ENCODE measurements around the gene SH3RF3. TPM values are rescaled to one million over a fixed set of nuclear protein-coding genes. Genes with fewer than 3 reads are reported as not detected.

SH3RF3 gene
- total RNA-seq, 1 donor from 2014 or later: 7.5 TPM

GRCh38 chr2:109304731-109305470 is 175.9 kb downstream of the SH3RF3 start:
- no peak for DNase-seq (ENCODE audit: low spot score)

- DNase-seq (ENCODE audit: low spot score): no peak
Measured at GRCh38 chr2:109305490-109306167, 176.6 kb downstream of the SH3RF3 start.

- no peak for DNase-seq (ENCODE audit: low spot score)
Measured at GRCh38 chr2:109306190-109306589, 177.2 kb downstream of the SH3RF3 start.

GRCh38 chr2:109311771-109312170 is 182.8 kb downstream of the SH3RF3 start:
- DNase-seq (ENCODE audit: low spot score): no peak

GRCh38 chr2:109312902-109313301 is 183.9 kb downstream of the SH3RF3 start:
- DNase-seq (ENCODE audit: low spot score): no peak

- DNase-seq (ENCODE audit: low spot score): no peak
Measured at GRCh38 chr2:109313343-109313742, 184.3 kb downstream of the SH3RF3 start.

- no peak for DNase-seq (ENCODE audit: low spot score)
Measured at GRCh38 chr2:109316091-109316490, 187.1 kb downstream of the SH3RF3 start.

GRCh38 chr2:109317471-109318095 is 188.6 kb downstream of the SH3RF3 start:
- DNase-seq (ENCODE audit: low spot score): no peak

GRCh38 chr2:109318150-109318948 is 189.3 kb downstream of the SH3RF3 start:
- DNase-seq (ENCODE audit: low spot score): peak; percentile 90

GRCh38 chr2:109318949-109319342 is 189.9 kb downstream of the SH3RF3 start:
- no peak for DNase-seq (ENCODE audit: low spot score)

GRCh38 chr2:109320195-109320922 is 191.4 kb downstream of the SH3RF3 start:
- DNase-seq (ENCODE audit: low spot score): no peak

GRCh38 chr2:109321570-109321969 is 192.6 kb downstream of the SH3RF3 start:
- DNase-seq (ENCODE audit: low spot score): peak; percentile 30

GRCh38 chr2:109322111-109322510 is 193.1 kb downstream of the SH3RF3 start:
- DNase-seq (ENCODE audit: low spot score): peak; percentile 97

- peak; percentile 29 for DNase-seq (ENCODE audit: low spot score)
Measured at GRCh38 chr2:109322641-109323040, 193.6 kb downstream of the SH3RF3 start.

- DNase-seq (ENCODE audit: low spot score): no peak
Measured at GRCh38 chr2:109324861-109325260, 195.9 kb downstream of the SH3RF3 start.

GRCh38 chr2:109325570-109325969 is 196.6 kb downstream of the SH3RF3 start:
- DNase-seq (ENCODE audit: low spot score): no peak

- DNase-seq (ENCODE audit: low spot score): no peak
Measured at GRCh38 chr2:109326306-109326705, 197.3 kb downstream of the SH3RF3 start.

- DNase-seq (ENCODE audit: low spot score): no peak
Measured at GRCh38 chr2:109330056-109330455, 201.1 kb downstream of the SH3RF3 start.

GRCh38 chr2:109331081-109331480 is 202.1 kb downstream of the SH3RF3 start:
- DNase-seq (ENCODE audit: low spot score): no peak

GRCh38 chr2:109331896-109332848 is 203.2 kb downstream of the SH3RF3 start:
- DNase-seq (ENCODE audit: low spot score): peak; percentile 86

All from umbilical cord (tissue), 2 donors.